HG02840 (cell line): ENCODE data around the gene AFAP1L2.

Experiments
- ATAC-seq: cut with Tn5 transposase; IDR thresholded peaks from one replicate; pipeline ENCODE4 v1.9.1; 2021; ENCODE audit warnings: mild to moderate bottlenecking, moderate library complexity, moderate number of reproducible peaks; ENCODE audit not compliant: unreplicated experiment, low FRiP score

The AFAP1L2 gene

GRCh38 chr10:114252092-114252491, 152.2 kb downstream of the AFAP1L2 start:
- ATAC-seq: no peak

GRCh38 chr10:114250716-114251115, 153.6 kb downstream of the AFAP1L2 start:
- no peak for ATAC-seq

GRCh38 chr10:114250236-114250635, 154.1 kb downstream of the AFAP1L2 start:
- ATAC-seq: no peak

GRCh38 chr10:114246679-114247305, 157.5 kb downstream of the AFAP1L2 start:
- ATAC-seq: no peak

GRCh38 chr10:114245121-114245791, 159.0 kb downstream of the AFAP1L2 start:
- no peak for ATAC-seq
